ENCODE data around the gene TACSTD2.
"Not testable (repeated sequence)": the region's sequence is repeated elsewhere in the genome, so short reads cannot be mapped to it uniquely, and the experiment has no call there.

Gene TACSTD2

DNA sequence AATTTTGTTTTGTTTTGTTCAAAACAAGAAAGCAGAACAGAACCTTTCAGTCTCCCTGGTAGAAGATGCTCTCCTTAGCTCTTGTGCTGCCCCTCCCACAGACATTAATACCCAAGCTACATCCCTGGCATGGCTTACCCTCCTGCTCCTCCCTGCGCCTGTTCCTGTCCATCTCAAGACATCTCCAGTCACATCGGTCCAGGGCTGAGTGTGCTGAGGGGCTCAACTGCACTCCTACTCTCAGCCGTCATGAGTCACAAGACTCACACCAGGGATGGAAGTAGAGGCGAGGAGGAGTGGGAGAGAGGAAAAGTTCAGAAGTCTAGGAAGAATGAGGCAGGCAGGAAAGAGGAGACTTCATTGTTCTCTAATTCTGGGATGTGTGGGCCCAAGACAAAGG lies 9.2 kb upstream of the TACSTD2 start:
- no peak for DNase-seq

DNA sequence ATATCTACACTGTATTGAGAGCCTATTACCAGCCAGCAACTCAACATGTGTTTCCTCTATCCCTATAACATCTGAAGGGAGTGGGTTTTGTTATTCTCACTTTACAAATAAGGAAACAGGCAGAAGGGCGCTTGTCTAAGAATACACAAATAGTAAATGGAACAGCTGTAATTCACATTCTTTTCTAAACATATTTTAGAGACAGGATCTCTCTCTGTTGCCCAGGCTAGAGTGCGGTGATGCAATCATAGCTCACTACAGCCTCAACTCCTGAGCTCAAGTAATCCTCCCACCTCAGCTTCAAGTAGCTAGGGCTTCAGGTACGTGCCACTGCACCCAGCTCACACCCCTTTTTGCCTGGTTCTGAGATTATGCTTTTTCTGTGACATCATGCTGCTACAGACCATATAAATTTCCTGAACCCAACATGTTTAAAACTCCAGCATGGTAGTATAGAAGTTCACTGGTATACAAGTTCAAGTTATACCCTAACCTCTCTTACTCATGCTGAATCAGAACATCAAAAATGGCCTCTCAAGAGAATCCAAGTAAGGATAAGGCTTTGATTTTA lies 8.6 kb upstream of the TACSTD2 start:
- DNase-seq = no peak

DNA sequence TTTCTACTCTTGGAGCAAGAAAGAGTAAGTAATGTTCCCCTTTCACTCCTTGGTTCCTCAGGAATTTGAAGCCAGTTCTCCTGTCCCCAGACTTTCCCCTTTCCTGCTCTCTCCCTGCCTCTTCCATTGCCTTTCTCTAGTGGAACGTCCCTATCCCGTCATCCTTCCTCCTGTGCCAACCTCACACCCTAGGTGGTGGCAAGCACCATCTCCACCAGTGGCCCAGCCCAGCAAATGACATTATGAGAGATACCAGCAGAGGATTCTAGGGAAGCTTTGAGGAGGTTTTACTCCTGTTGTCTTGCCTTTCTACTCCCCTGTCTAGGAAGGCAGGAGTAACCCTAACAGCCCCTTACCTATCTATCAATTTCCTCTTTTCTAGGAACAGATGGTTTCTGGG lies 8.1 kb upstream of the TACSTD2 start:
- DNase-seq = no peak

DNA sequence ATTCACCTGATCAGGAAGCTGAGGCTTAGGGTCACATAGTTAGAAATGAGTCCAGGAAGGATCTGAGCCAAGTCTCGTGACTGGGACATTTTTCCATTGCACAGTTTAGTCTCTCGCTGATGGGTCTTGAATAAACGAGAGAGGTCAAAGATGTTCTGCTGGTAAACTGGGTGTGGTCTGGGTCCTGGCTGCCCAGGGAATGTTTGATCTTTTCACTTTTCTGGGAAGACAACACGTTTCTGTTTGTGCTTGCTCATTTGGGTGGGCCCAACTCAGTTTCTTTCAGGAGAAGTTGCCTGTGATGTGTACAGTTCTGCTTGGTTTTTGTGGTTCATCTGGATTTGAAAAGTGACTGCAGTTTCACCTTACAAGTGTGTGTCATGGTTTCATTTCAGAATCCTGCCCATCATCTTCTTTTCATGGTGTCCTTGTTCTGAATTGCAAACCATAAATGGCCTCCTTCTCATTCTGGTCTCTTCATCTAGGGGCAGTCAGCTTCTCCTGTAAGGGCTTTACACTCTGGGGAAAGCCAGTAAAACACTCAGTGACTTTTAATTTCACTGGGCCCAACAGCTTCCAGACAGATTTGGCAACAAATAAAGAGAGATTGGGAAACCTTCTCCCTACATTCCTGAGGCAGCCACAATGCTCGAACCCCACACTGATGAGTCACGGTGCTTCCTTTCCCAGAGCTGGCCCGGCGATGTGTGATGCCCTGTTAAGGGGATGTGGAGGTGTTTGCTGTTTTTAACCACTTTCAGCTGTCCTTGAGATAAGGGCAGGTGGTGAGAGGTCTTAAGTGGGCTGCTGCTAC lies 7.2 kb upstream of the TACSTD2 start:
- no peak for DNase-seq

DNA sequence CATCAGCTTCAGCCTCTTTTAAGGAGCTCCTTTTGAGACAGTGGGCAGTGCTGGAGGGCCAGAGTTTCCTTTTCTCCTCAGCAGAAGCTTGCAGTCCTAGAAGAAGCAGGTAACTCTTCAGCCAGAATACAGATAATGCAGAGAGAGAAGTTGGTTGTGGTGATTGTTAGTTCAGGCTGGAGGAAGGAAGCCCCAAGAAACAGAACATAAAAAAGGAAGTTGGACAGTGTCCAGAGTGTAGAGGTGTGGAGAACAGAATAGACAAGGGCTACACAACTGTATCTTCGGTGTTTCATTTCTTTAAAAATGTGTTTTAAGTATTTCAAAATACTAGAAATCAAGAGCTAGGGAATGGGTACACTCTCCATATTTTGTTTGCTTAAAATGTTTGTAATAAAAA lies 6.4 kb upstream of the TACSTD2 start:
- no peak for DNase-seq

DNA sequence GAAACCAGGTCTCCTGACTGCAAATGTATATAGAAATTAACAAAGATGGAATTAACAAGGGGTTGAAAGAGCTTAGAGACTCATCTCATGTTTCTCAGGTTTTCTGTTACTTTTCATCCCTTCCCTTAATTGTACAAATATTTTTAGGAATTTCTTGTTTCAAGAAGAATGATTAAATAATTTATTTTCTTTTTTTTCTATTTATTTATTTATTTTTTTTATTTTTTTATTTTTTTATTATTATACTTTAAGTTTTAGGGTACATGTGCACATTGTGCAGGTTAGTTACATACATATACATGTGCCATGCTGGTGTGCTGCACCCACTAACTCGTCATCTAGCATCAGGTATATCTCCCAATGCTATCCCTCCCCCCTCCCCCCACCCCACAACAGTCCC lies 5.1 kb upstream of the TACSTD2 start:
- not testable (repeated sequence) for DNase-seq

DNA sequence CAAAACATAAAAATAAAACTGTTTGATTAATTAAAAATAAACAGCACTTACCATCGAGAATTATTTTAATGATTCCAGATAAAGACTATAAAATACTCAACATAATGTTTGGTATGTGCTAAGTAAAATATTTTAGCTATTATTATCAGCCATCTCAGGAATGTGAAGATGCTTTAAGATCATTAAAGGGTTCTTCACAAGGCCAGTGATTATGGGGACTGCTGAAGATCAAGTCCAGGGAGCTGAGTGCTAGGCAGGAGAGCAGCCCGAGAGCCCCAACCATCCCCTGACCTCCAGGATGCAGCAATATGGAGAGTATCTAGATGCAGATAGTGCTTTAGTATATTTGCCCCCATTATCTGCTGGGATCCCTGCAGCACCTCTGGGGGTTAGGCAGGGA lies 4.6 kb upstream of the TACSTD2 start:
- no peak for DNase-seq

DNA sequence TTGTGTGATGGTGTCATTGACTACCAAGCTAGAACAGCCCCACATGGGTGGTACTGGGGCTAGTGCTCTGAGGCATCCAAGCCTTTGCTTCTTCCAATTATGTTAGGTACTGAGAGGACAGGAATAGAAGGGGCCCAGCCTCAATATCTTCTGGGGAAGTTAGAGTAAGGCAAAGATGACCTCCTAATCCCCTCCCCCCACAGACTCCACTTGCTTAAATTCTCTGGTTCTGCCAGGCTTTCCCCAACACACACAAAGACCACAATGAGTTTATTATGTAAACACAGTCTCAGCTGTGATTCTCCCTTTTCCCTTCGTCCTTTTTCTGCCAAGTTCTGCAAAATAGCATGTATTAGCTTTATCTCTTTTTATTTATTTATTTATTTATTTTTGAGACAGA lies 3.1 kb upstream of the TACSTD2 start:
- DNase-seq = no peak

DNA sequence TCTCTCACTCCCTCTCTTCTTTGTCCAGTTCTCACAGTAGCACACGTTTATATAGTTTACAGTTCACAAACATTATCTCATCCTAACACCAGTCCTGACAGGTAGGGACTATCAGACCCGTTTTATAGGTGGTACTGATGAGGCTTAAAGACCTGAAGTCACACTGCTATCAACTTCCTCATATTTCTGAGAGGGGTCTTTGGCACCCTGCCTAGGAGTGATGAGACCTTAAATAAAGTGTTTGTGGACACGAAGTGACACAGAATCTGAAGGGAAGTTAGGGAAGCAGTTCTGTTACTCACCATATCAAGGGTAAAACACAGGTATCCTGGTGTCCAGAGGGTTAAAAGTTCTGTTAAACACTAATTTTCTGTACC lies 590 bp upstream of the TACSTD2 start:
- no peak for DNase-seq

DNA sequence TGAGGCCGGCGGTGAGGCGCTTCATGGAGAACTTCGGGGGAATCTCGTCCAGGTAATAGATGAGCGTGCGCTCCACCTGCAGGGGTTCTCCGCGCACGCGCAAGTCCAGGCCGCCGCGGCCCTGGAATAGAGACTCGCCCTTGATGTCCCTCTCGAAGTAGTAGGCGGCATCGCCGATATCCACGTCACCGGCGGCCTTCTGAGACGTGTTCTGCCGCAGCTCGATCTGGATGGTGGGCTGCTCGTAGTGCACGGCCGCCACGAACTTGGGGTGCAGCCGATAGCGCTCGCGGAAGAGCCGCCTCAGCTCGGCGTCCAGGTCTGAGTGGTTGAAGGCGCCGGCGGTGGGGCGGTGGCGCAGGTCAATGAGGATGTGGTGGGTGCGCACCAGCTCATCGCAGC lies 726 bp downstream of the TACSTD2 start:
- DNase-seq = no peak

DNA sequence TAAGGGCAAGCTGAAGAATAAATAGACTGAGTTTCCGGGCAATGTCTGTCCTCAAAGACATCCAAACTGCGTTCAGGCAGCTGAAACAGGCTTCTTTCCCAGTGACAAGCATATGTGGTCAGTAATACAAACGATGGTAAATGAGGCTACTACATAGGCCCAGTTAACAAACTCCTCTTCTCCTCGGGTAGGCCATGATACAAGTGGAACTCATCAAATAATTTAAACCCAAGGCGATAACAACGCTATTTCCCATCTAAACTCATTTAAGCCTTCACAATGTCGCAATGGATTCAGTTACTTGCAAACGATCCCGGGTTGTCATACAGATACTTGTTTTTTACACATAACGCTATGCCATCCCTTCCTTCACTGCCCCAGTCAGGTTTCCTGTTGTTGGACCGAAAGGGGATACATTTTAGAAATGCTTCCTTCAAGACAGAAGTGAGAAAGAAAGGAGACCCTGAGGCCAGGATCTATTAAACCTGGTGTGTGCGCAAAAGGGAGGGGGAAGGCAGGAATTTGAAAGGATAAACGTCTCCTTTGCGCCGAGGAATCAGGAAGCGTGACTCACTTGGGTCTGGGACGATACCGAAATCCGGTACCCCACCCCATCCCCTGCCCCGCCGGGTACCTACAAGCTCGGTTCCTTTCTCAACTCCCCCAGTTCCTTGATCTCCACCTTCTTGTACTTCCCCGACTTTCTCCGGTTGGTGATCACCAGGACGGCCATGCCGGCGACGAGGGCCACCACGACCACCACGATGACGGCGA lies 1.3 kb downstream of the TACSTD2 start:
- DNase-seq = no peak

DNA sequence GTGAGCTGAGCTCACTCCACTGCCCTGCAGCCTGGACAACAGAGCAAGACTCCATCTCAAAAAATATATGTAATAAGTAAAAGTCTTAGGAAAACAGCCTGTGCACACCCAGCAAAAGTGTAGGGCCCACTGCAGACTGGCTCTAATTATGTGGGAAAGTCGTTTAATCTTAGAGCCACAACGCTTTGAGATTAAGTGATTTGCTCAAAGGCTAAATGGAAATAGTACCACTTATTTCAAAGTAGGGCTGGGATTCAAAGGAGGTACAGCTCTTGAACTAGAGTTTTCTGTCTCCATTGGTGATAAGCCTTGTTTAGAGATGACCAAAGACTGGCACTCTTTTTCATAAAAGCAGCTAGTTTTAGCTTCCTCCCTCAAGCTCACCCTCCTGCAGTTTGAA lies 2.2 kb downstream of the TACSTD2 start:
- no peak for DNase-seq

DNA sequence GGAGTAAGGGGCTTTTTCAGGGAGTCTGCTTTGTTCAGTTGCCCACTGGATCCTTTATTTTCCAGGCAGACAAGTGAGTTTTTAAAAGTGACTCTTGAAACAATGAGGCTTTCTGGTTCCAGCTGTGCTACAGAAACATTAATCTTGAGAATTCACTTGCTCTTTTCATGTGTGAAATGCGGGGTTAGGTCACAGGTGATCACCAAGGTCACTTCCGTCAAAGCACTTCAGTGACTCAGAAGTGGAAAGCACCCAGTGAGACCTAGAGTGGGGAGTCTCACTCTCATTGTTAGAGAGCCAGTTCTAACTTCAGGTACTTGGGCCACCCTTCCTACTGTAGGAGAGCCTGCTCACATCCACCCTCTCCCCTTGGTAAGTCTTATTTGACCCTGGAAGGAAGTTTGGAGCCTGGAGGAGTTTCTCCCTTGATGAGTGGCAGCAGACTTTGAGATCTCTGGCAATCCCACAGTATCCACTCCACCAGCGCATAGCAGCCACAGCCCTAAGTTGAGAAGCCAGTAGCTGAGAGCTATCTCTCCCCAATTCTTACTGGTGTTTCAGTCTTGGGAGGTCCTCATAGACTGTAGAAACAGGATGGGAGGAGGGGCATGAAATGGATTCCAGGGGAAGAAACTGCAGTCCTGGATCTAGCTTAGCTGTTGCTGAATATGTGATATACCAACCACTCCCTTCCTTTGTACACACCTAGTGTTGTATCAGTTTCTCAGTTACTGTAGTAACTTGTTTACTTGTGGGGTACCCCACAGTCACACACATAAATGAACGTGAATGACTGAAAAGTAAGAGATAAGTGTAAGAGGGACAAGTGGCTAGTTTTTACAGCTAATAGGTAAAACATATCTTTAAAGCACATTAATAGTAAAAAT lies 3.1 kb downstream of the TACSTD2 start:
- peak; percentile 72 for DNase-seq

DNA sequence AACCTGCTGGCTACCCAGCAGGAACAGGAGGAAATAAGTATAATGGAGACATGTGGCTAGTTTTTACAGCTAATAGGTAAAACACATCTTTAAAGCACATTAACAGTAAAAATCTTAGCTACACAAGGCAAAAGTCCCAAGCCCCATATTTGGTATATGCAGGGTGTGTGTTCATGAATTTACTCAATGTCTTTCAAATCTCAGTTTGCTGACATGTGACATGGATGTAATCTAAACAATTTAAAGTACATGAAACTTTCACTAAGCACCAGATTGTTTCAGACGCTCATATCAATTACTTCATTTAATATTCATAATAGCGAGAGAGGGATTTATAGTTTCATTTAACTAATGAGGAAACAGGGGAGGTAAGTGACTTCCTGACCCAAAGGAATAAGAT lies 3.9 kb downstream of the TACSTD2 start:
- no peak for DNase-seq

DNA sequence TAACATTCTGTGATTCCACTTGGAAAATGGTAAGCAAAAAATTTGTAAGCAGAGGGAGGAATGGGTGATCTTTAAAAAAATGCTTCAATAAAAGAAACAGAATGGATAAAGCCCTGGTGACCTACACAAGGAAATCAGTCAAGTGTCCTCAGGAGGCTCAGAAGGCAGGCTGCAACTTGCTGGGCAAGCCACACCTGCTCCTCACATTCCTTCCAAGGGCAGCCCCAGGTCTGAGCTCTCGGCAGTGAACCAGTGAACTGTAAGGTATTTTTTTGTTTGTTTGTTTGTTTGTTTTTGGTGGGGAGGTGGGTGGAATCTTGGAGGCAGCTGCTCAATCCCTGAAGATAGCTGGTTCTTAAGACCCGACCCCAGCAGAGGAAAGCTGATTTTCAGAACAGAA lies 4.4 kb downstream of the TACSTD2 start:
- DNase-seq = no peak

DNA sequence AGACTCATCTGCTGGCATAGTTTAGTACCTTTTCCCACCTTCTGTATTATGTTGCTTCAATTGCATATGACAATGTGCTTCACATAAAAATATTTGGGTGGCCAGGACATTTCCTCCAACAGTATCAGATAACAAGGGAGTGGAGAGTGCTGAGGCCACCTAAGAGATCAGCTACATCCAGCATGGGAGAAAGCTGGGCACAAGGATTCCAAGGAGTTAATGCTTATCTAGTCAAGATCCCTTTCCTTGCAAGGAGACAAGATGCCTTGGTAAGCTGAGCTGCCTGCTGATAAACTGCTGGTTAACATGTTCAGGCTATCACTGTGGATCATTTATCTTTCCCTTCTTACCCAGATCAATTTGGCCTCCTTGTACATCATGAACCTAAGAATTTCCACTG lies 5.4 kb downstream of the TACSTD2 start:
- DNase-seq = no peak

DNA sequence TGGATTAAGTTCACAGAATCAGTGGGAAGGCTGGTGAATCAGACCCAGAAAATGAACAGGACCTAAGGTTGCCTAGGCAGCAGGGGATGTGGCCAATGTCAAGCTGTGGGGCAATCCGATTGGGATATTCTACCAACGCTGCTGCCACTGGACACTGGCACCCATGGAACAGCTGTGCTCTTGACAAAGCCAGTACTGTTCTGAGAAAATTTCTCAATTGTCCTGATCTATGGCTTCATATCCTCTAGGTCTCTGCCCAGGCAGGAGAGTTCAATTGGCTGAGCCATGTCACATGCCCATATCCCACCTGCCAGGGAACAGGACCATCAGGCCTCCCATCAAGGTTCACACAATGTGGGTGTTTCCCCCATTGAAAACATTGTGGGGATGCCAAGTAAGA lies 6.2 kb downstream of the TACSTD2 start:
- DNase-seq = no peak

DNA sequence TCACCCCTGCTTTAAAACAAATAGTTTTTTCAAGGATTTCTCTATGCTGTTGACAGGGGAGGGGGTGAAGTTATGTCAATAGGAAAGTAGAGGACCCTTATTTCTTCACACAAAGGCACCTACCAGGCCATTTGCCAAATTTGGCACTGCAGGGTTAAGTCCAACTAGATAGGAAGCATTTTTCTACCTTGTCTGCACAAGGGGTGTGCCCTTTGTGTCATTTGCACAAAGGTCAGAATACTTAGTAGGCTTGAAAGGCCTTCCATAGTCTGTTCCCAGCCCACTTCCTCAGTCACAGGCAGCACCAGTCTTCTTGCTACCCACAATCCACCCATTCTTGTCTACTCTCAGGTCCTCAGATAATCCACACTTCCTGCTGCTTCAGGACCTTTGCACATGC lies 7.0 kb downstream of the TACSTD2 start:
- no peak for DNase-seq

DNA sequence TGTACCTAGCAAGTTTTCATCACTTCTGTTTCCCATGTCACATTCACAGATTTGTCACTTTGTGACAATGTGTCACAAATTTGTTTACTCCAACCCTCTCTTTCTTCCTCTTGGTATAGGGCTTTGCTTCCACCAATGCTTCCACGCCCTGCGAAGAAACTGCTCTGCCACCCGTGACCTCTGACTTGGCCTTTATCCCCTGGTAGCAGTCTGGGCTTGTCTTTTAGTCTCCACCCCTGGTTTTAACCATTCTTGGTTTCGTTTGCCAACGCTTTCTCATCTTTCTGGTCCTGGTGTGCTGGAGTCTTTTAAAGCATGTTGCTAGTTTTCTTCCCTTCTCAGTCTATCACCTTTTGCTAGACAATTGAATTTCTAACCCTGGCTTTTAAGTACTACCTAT lies 8.1 kb downstream of the TACSTD2 start:
- DNase-seq = no peak

DNA sequence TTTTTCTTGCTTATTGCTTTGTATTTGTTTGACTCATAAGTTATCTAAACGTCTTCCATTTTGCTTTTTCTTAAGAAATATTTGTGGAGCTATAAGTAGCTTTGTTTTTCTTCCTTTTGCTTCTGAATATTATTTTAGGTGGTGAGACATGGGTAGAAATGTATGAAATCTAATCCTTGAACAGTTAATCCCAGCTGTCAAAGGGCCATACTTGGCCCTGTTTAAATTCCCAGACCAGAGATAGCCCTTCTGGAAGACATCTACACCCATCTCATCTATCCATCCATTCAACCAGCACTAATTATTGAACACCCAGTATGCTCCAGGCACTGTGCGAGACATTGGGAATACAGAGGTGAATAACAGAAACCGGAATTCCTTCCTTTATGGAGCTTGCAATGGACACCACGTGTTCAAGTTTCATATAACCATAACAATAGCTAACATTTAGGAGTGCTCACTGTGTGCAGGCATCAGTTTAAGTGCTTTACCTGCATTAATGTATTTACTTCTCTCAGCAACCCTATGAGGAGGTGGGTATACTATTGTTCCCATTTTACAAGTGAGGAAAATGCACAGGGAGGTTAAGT lies 8.7 kb downstream of the TACSTD2 start:
- DNase-seq = no peak

DNA sequence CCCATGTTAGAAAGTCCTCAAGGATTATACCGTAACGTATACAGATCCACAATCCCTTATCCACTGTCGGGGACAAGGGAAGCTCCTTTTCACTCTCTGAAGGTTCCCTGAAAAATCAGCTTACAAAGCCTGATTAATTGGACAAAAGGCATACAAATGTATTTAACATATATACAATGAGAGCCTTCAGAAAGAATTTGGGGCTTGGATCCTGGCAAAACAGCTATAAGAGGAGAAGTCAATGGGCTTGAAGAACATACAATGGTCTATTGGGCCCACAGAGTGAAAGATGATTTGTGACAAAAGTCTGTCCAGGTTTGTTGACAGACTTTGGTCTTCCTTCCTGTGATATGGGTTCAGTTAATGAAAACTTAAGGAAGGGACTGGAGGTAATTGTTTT lies 10.7 kb downstream of the TACSTD2 start:
- no peak for DNase-seq

DNA sequence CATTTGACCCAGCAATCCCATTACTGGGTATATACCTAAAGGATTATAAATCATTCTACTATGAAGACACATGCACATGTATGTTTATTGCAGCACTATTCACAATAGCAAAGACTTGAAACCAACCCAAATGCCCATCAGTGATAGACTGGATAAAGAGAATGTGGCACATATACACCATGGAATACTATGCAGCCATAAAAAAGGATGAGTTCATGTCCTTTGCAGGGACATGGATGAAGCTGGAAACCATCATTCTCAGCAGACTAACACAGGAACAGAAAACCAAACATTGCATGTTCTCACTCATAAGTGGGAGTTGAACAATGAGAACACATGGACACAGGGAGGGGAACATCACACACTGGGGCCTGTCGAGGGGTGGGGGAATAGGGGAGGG lies 13.3 kb downstream of the TACSTD2 start:
- DNase-seq = not testable (repeated sequence)

DNA sequence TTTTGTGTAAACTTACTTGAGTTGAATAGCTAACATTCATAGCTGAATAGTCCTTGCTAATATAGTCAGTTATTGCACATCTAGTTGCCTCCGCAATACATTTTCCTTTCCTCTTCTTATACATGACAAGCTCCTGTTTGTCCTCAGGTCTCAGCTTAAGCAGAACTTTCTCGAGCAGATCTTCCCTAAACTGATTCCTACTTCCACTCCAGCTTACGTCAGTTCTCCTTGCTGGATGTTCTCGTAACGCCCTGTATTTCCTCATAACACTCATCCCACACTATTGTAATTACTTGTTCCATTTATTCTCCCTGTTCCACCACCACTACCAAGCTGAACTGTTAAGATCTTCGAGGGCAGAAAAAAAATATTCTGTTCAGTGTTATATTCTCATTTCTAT lies 15.4 kb downstream of the TACSTD2 start:
- DNase-seq = no peak
